Liver (tissue), 9 donors: ENCODE results near the gene ANKFN1. TPM values are rescaled to one million over a fixed set of nuclear protein-coding genes. Genes with fewer than 3 reads are reported as not detected.

Experiments used
- DNase-seq: peaks from one replicate; pipeline ENCODE4 v3.0.0-alpha.2; 2017; ENCODE audit warnings: low spot score
- H3K27ac ChIP-seq, 2 donors: one replicate each; pipeline ENCODE4 v1.7.0; 2013; ENCODE audit warnings: inconsistent platforms in 2 of 2, low read length in 2 of 2, control low read depth in 1 of 2, low read depth in 1 of 2, mild to moderate bottlenecking in 1 of 2
- H3K27me3 ChIP-seq, 4 donors: one replicate each; pipeline versions ENCODE4 v1.6.1 to v1.7.0; 2013; ENCODE audit warnings: low read length in 3 of 4, inconsistent platforms in 1 of 4, mild to moderate bottlenecking in 1 of 4, moderate library complexity in 1 of 4; ENCODE audit not compliant: control insufficient read depth in 4 of 4, insufficient read depth in 4 of 4
- H3K36me3 ChIP-seq, 4 donors: one replicate each; pipeline versions ENCODE4 v1.6.1 to v1.7.0; 2013; ENCODE audit warnings: low read length in 3 of 4, mild to moderate bottlenecking in 3 of 4, low read depth in 1 of 4, moderate library complexity in 1 of 4; ENCODE audit not compliant: control insufficient read depth in 4 of 4, insufficient read depth in 3 of 4
- H3K4me1 ChIP-seq, 4 donors: one replicate each; pipeline versions ENCODE4 v1.6.1 to v1.7.0; 2013; ENCODE audit warnings: low read length in 3 of 4, mild to moderate bottlenecking in 3 of 4, moderate library complexity in 1 of 4; ENCODE audit not compliant: control insufficient read depth in 4 of 4, insufficient read depth in 4 of 4
- H3K4me3 ChIP-seq, 3 donors: one replicate each; pipeline versions ENCODE4 v1.6.1 to v1.7.0; 2013; ENCODE audit warnings: low read length in 3 of 3, control low read depth in 1 of 3, low read depth in 1 of 3, mild to moderate bottlenecking in 1 of 3
- H3K9ac ChIP-seq, 2 donors: one replicate each; pipeline ENCODE4 v1.7.0; 2013; ENCODE audit warnings: low read length in 2 of 2, mild to moderate bottlenecking in 2 of 2, moderate library complexity in 2 of 2, control low read depth in 1 of 2, low read depth in 1 of 2
- H3K9me3 ChIP-seq, 4 donors: one replicate each; pipeline versions ENCODE4 v1.6.1 to v1.7.0; 2013; ENCODE audit warnings: low read length in 3 of 4; ENCODE audit not compliant: control insufficient read depth in 4 of 4
- EGR1 ChIP-seq, 2 donors: IDR thresholded peaks; 2 replicates each; pipeline ENCODE4 v1.6.1; 2016 to 2018; ENCODE audit warnings: antibody characterized with exemption in 2 of 2, low read depth in 2 of 2
- FOXA1 ChIP-seq: IDR thresholded peaks from 2 replicates; pipeline ENCODE4 v1.6.1; 2016; ENCODE audit warnings: antibody characterized with exemption
- GABPA ChIP-seq, 2 donors: IDR thresholded peaks in 1 of 2; conservative IDR thresholded peaks in 1 of 2; 2 replicates each; pipeline ENCODE4 v1.6.1; 2016; ENCODE audit warnings: antibody characterized with exemption in 2 of 2, mild to moderate bottlenecking in 1 of 2, moderate library complexity in 1 of 2
- HNF4A ChIP-seq, 2 donors: conservative IDR thresholded peaks; 2 replicates each; pipeline ENCODE4 v1.6.1; 2016; ENCODE audit warnings: antibody characterized with exemption in 2 of 2, mild to moderate bottlenecking in 2 of 2
- JUND ChIP-seq, 2 donors: IDR thresholded peaks; 2 replicates each; pipeline ENCODE4 v1.6.1; 2016; ENCODE audit warnings: antibody characterized with exemption in 2 of 2
- RXRA ChIP-seq, 2 donors: IDR thresholded peaks; 2 replicates each; pipeline ENCODE4 v1.6.1; 2017 to 2018; ENCODE audit warnings: antibody characterized with exemption in 2 of 2, mild to moderate bottlenecking in 1 of 2
- TAF1 ChIP-seq: conservative IDR thresholded peaks from 2 replicates; pipeline ENCODE4 v1.6.1; 2016; ENCODE audit warnings: antibody characterized with exemption, mild to moderate bottlenecking
- YY1 ChIP-seq: IDR thresholded peaks from 2 replicates; pipeline ENCODE4 v1.6.1; 2016; ENCODE audit warnings: antibody characterized with exemption, mild to moderate bottlenecking
- WGBS: extraction: QIAGEN DNeasy Blood & Tissue Kit; methylation state at CpG from one replicate; pipeline ENCODE4 v1.1.7; 2013; 5-methylcytosine and 5-hydroxymethylcytosine counted together
- polyA plus RNA-seq, 2 donors: library from polyadenylated mRNA; stranded (reverse) in 1 of 2; unstranded in 1 of 2; fragments of 200-250 nt in 1 of 2; fragments of >200 nt in 1 of 2; fragmentation: Nextera tagmentation in 1 of 2; extraction: Ambion mirVana in 1 of 2; gene quantifications; one replicate each; pipeline versions ENCODE4 v1.2.1 to v1.2.3, GENCODE V29; 2013 to 2015
- total RNA-seq, 2 donors: library from RNA; depleted of rRNA; stranded (reverse); fragments of >200 nt; gene quantifications; one replicate each; pipeline ENCODE4 v1.2.3, GENCODE V29; 2014
- TF ChIP-seq, protein P1 (sequence below): IDR thresholded peaks from 2 replicates; pipeline ENCODE4 v1.6.1; 2016; ENCODE audit warnings: antibody characterized with exemption
- TF ChIP-seq, protein P2 (sequence below): fragments of 150-350 bp; IDR thresholded peaks from 2 replicates; pipeline ENCODE4 v1.5.1; 2017; ENCODE audit warnings: improper control_type of control experiment, low read depth, low read length; ENCODE audit not compliant: missing input control
- TF ChIP-seq, protein P3 (sequence below): IDR thresholded peaks from 2 replicates; pipeline ENCODE4 v1.6.1; 2016; ENCODE audit warnings: antibody characterized with exemption
- TF ChIP-seq, protein P4 (sequence below): IDR thresholded peaks from 2 replicates; pipeline ENCODE4 v1.6.1; 2016; ENCODE audit warnings: antibody characterized with exemption
- donor health status: healthy.
- donor health status: healthy.
- donor health status: healthy.
- donor health status: healthy.
- donor health status: healthy.

Gene ANKFN1
- total and polyA plus RNA-seq, 4 donors = not detected

DNA sequence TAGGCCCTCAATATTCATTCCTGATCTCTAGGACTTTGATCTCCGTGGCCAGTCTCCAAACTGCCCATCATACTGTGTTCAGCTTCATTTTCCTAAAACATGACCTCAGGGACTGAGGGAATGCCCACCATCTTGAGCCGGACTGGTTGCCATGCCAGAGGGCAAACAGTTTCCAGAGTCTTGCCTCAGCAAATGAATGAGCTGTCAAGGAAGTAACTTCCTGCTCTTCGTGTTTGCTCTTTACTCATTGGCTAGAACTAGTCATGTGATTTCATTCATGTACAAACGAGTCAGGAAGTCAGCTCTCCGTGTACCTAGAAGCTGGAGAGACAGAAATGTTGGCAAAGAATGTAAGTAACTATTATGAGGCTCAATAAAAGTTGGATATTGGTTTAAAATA, 50.2 kb downstream of the ANKFN1 start:
- WGBS = 70% methylated on average over 5 of the region's 5 CpGs
- Histone ChIP-seq H3K4me1 (no peaks in the 10 kb centered on the region), H3K36me3 (no peaks in the 10 kb centered on the region), H3K4me3 (no peak overlapping the region), H3K9me3 (no peaks in the 10 kb centered on the region), H3K27ac (no peak overlapping the region), H3K27me3 (peaks cover 0 to 7% (median 0%) of the 10 kb centered on the region in 4 donors), H3K9ac (no peak overlapping the region)
- no peak for DNase-seq
- no peak for TF ChIP-seq FOXA1

DNA sequence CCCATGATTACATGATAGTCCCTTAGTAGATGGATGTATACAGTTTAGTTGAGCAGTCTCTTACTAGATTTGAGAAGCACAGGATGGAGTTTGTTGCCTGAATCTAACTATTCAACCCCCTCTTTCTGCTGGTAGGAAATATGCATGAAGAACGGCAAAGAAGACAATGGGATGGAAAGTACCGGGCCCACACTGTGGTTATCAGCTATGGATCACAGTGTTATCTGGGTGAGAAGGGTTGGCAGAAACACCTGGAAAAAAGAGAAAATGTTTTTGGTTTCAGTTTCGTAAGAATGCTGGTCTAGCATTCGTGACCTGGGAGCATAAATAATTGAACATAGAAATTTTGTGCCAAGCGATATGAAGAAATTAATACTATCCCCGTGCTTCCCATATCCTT, 53.1 kb downstream of the ANKFN1 start:
- TF ChIP-seq, protein P1, sequence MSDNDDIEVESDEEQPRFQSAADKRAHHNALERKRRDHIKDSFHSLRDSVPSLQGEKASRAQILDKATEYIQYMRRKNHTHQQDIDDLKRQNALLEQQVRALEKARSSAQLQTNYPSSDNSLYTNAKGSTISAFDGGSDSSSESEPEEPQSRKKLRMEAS = no peak
- TF ChIP-seq, protein P2, sequence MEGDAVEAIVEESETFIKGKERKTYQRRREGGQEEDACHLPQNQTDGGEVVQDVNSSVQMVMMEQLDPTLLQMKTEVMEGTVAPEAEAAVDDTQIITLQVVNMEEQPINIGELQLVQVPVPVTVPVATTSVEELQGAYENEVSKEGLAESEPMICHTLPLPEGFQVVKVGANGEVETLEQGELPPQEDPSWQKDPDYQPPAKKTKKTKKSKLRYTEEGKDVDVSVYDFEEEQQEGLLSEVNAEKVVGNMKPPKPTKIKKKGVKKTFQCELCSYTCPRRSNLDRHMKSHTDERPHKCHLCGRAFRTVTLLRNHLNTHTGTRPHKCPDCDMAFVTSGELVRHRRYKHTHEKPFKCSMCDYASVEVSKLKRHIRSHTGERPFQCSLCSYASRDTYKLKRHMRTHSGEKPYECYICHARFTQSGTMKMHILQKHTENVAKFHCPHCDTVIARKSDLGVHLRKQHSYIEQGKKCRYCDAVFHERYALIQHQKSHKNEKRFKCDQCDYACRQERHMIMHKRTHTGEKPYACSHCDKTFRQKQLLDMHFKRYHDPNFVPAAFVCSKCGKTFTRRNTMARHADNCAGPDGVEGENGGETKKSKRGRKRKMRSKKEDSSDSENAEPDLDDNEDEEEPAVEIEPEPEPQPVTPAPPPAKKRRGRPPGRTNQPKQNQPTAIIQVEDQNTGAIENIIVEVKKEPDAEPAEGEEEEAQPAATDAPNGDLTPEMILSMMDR = no peak
- TF ChIP-seq EGR1 (IDR thresholded peaks at IDR 0.05; ENCODE audit: low read depth in 2 of 2) = no peak
- Histone ChIP-seq H3K36me3 (no peaks in the 10 kb centered on the region), H3K9me3 (no peaks in the 10 kb centered on the region), H3K4me1 (no peaks in the 10 kb centered on the region), H3K4me3 (no peak overlapping the region), H3K9ac (no peak overlapping the region), H3K27me3 (peaks cover 0 to 8% (median 0%) of the 10 kb centered on the region in 4 donors), H3K27ac (no peak overlapping the region)
- no peak for DNase-seq
- 63% methylated on average over 6 of the region's 6 CpGs for WGBS

DNA sequence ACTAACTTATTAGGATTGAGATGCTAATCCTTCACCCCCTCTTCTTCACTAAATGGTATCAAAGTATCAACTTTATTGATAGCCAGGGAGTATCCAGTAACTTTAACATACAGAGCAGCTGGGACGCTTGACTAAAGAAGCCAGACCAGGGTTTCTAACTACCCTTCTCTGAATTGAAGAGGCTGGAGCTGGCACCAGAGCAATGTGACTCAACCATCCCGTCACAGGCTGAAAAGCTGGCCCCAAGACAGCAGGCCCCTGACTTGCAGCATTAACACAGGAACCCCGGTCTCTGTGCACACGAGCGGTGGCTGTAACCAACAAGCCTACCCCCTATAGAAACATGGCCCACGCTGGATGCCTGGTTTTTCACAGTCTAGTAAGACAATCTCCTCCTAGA, 59.8 kb downstream of the ANKFN1 start:
- H3K9me3 ChIP-seq = no peaks in the 10 kb centered on the region
- no peak overlapping the region for H3K27ac ChIP-seq
- H3K9ac ChIP-seq = no peak overlapping the region
- H3K36me3 ChIP-seq = no peaks in the 10 kb centered on the region
- H3K27me3 ChIP-seq = peaks cover 0 to 8% (median 2%) of the 10 kb centered on the region in 4 donors
- H3K4me3 ChIP-seq = no peak overlapping the region
- TF ChIP-seq HNF4A (conservative IDR thresholded peaks at IDR 0.05) = no peak
- no peak for TF ChIP-seq EGR1 (IDR thresholded peaks at IDR 0.05; ENCODE audit: low read depth in 2 of 2)
- no peak for TF ChIP-seq RXRA (IDR thresholded peaks at IDR 0.05)
- no peak for TF ChIP-seq YY1
- TF ChIP-seq TAF1 = no peak
- no peak for TF ChIP-seq GABPA (IDR thresholded peaks at IDR 0.05 in 1 of 2, conservative IDR thresholded peaks at IDR 0.05 in 1 of 2)
- no peak for TF ChIP-seq FOXA1
- TF ChIP-seq JUND (IDR thresholded peaks at IDR 0.05) = no peak
- TF ChIP-seq, protein P1 = no peak
- no peaks in the 10 kb centered on the region for H3K4me1 ChIP-seq
- no peak for DNase-seq
- WGBS = 81% methylated on average over 6 of the region's 6 CpGs

DNA sequence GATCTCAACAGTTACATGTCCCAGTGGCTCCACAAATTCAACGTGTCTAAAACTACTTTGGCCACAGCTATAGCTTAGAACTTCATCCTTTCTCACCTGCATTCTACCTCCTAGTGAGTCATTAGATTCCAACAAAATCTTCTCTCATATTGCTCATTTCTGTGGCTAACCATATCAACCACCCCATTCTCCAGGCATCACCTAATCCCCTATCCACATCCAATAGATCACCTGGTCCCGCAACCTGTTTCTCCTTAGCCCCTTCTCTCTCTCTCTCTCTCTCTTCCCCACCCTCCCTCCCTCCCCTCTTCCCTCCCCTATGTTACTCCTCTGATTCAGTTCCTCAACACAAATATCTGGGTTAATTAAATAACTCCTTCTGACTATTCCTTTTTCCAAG, 64.6 kb downstream of the ANKFN1 start:
- Histone ChIP-seq H3K9ac (no peak overlapping the region), H3K4me1 (no peaks in the 10 kb centered on the region), H3K27me3 (peaks cover 0 to 4% (median 0%) of the 10 kb centered on the region in 4 donors), H3K27ac (no peak overlapping the region), H3K4me3 (no peak overlapping the region), H3K9me3 (no peaks in the 10 kb centered on the region), H3K36me3 (no peaks in the 10 kb centered on the region)
- WGBS = 82% methylated on average over 2 of the region's 2 CpGs
- DNase-seq = no peak
- TF ChIP-seq, protein P3, sequence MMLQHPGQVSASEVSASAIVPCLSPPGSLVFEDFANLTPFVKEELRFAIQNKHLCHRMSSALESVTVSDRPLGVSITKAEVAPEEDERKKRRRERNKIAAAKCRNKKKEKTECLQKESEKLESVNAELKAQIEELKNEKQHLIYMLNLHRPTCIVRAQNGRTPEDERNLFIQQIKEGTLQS = no peak
- TF ChIP-seq, protein P1 = no peak
- TF ChIP-seq, protein P2 = no peak
- no peak for TF ChIP-seq HNF4A (conservative IDR thresholded peaks at IDR 0.05)
- TF ChIP-seq, protein P4, sequence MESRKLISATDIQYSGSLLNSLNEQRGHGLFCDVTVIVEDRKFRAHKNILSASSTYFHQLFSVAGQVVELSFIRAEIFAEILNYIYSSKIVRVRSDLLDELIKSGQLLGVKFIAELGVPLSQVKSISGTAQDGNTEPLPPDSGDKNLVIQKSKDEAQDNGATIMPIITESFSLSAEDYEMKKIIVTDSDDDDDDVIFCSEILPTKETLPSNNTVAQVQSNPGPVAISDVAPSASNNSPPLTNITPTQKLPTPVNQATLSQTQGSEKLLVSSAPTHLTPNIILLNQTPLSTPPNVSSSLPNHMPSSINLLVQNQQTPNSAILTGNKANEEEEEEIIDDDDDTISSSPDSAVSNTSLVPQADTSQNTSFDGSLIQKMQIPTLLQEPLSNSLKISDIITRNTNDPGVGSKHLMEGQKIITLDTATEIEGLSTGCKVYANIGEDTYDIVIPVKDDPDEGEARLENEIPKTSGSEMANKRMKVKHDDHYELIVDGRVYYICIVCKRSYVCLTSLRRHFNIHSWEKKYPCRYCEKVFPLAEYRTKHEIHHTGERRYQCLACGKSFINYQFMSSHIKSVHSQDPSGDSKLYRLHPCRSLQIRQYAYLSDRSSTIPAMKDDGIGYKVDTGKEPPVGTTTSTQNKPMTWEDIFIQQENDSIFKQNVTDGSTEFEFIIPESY = no peak
- no peak for TF ChIP-seq GABPA (IDR thresholded peaks at IDR 0.05 in 1 of 2, conservative IDR thresholded peaks at IDR 0.05 in 1 of 2)
